HCEC 1CT (cell line): ENCODE measurements around the gene ERVMER34-1.
A peak's percentile ranks its signal among the peaks of the same experiment; 100 is the strongest.

ENCODE experiments used
- DNase-seq: peaks from one replicate; pipeline ENCODE4 v3.0.0-alpha.2; 2017

The ERVMER34-1 gene

GRCh38 chr4:52750819-52751486 lies at the start of gene ERVMER34-1:
TSS of gene ERVMER34-1 (minus strand) at chr4:52751425. CDS start at chr4:52745520, 5,905 bp downstream.
- DNase-seq: no peak

GRCh38 chr4:52799813-52800212 lies 48.6 kb upstream of the ERVMER34-1 start:
- no peak for DNase-seq

- DNase-seq: no peak
Measured at GRCh38 chr4:52795533-52795932, 44.3 kb upstream of the ERVMER34-1 start.

- DNase-seq: no peak
Measured at GRCh38 chr4:52791936-52792335, 40.7 kb upstream of the ERVMER34-1 start.

- DNase-seq: no peak
Measured at GRCh38 chr4:52789774-52790173, 38.5 kb upstream of the ERVMER34-1 start.

GRCh38 chr4:52788806-52789205 lies 37.6 kb upstream of the ERVMER34-1 start:
- no peak for DNase-seq

- no peak for DNase-seq
Measured at GRCh38 chr4:52783069-52783468, 31.8 kb upstream of the ERVMER34-1 start.

- peak; percentile 10 for DNase-seq
Measured at GRCh38 chr4:52780617-52781354, 29.6 kb upstream of the ERVMER34-1 start.

- peak; percentile 38 for DNase-seq
Measured at GRCh38 chr4:52780206-52780605, 29.0 kb upstream of the ERVMER34-1 start.

- no peak for DNase-seq
Measured at GRCh38 chr4:52760256-52760655, 9.0 kb upstream of the ERVMER34-1 start.

- no peak for DNase-seq
Measured at GRCh38 chr4:52755426-52755825, 4.2 kb upstream of the ERVMER34-1 start.

- no peak for DNase-seq
Measured at GRCh38 chr4:52752936-52753335, 1.7 kb upstream of the ERVMER34-1 start.

GRCh38 chr4:52751487-52751911 lies 274 bp upstream of the ERVMER34-1 start:
- no peak for DNase-seq

GRCh38 chr4:52750213-52750612 lies 1.0 kb downstream of the ERVMER34-1 start:
- no peak for DNase-seq

- DNase-seq: no peak
Measured at GRCh38 chr4:52748432-52748831, 2.8 kb downstream of the ERVMER34-1 start.

- DNase-seq: no peak
Measured at GRCh38 chr4:52744588-52744987, 6.6 kb downstream of the ERVMER34-1 start.

GRCh38 chr4:52743444-52744019 lies 7.7 kb downstream of the ERVMER34-1 start:
- no peak for DNase-seq

GRCh38 chr4:52729586-52729985 lies 21.6 kb downstream of the ERVMER34-1 start:
- DNase-seq: no peak

- no peak for DNase-seq
Measured at GRCh38 chr4:52728691-52729240, 22.5 kb downstream of the ERVMER34-1 start.

GRCh38 chr4:52726826-52727580 lies 24.2 kb downstream of the ERVMER34-1 start:
- no peak for DNase-seq

- DNase-seq: peak; percentile 85
Measured at GRCh38 chr4:52721968-52722815, 29.0 kb downstream of the ERVMER34-1 start.

GRCh38 chr4:52718123-52718522 lies 33.1 kb downstream of the ERVMER34-1 start:
- no peak for DNase-seq
